ENCODE measurements around the gene ARHGAP15.

DNA sequence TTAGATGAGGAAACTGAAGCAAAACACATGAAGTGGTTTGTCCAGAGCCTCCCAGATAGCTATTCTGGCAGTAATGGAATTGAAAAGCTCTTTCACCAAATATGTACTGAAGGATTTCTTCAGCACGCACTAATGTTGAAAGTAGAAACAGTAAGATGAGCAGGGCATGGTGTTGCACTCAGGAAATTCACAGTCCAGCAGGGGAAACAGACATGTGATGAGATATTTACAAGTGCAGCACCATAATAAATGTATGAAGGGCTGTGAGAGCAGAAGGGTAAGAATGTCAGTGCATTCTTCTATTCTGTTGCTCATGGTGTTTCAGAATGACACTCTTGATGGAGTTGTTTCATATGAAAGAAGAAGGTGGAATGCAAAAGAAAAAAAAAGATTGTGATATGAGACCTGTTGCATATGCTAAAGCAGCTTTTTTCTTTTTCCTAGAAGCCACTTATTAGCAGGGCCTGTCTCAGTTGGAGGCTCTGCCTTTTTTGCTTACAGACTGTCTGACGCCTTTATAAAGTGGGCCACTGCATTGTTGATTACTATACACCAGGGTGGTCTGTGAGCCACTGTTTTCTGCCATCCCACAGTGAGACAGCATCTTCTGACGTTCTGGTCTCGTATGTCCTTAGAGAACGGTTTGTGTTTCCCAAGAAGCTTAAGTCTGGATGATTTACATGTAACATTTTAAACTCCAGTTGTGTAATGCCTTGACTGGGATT, 516.9 kb downstream of the ARHGAP15 start:
- TF ChIP-seq, protein P1, sequence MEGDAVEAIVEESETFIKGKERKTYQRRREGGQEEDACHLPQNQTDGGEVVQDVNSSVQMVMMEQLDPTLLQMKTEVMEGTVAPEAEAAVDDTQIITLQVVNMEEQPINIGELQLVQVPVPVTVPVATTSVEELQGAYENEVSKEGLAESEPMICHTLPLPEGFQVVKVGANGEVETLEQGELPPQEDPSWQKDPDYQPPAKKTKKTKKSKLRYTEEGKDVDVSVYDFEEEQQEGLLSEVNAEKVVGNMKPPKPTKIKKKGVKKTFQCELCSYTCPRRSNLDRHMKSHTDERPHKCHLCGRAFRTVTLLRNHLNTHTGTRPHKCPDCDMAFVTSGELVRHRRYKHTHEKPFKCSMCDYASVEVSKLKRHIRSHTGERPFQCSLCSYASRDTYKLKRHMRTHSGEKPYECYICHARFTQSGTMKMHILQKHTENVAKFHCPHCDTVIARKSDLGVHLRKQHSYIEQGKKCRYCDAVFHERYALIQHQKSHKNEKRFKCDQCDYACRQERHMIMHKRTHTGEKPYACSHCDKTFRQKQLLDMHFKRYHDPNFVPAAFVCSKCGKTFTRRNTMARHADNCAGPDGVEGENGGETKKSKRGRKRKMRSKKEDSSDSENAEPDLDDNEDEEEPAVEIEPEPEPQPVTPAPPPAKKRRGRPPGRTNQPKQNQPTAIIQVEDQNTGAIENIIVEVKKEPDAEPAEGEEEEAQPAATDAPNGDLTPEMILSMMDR (IDR thresholded peaks at IDR 0.05) = no peak
- TF ChIP-seq POLR2AphosphoS5 (IDR thresholded peaks at IDR 0.05; ENCODE audit: low read depth, low read length) (no peak), REST (IDR thresholded peaks at IDR 0.05; ENCODE audit: insufficient read depth in 1 of 2, low read depth in 2 of 2, low read length in 1 of 2) (no peak)
